ENCODE results near the gene TMEM179.
"Not testable (repeated sequence)": the region's sequence is repeated elsewhere in the genome, so short reads cannot be mapped to it uniquely, and the experiment has no call there.

Gene TMEM179

GRCh38 chr14:104584557-104584956 is 20.0 kb downstream of the TMEM179 start:
- CTCF ChIA-PET, result no interaction called here
- no peak overlapping the region for H3K4me3 ChIP-seq (ENCODE audit: low read depth, low read length)
- POLR2A ChIA-PET, result no interaction called here
- no peak for DNase-seq (ENCODE audit: low read depth, low spot score)
- no peak for TF ChIP-seq CTCF (IDR thresholded peaks at IDR 0.05; ENCODE audit: insufficient read depth, low read length, missing control alignments)

GRCh38 chr14:104583424-104584306 is 20.9 kb downstream of the TMEM179 start:
- CTCF ChIA-PET, result no interaction called here
- POLR2A ChIA-PET, result no interaction called here
- H3K4me3 ChIP-seq (ENCODE audit: low read depth, low read length), result no peak overlapping the region
- no peak for DNase-seq (ENCODE audit: low read depth, low spot score)
- no peak for TF ChIP-seq CTCF (IDR thresholded peaks at IDR 0.05; ENCODE audit: insufficient read depth, low read length, missing control alignments)

GRCh38 chr14:104582662-104583061 is 21.9 kb downstream of the TMEM179 start:
- H3K4me3 ChIP-seq (ENCODE audit: low read depth, low read length), result no peak overlapping the region
- ChIA-PET POLR2A (no interaction called here), CTCF (interaction anchor here (1.6 kb wide), 1 partner anchor 18 kb away, joined by 8 read pairs; no protein-coding TSS in a partner anchor)
- TF ChIP-seq CTCF (IDR thresholded peaks at IDR 0.05; ENCODE audit: insufficient read depth, low read length, missing control alignments), result no peak
- DNase-seq (ENCODE audit: low read depth, low spot score), result no peak

- DNase-seq (ENCODE audit: low read depth, low spot score), result no peak
- H3K4me3 ChIP-seq (ENCODE audit: low read depth, low read length), result no peak overlapping the region
- TF ChIP-seq CTCF (IDR thresholded peaks at IDR 0.05; ENCODE audit: insufficient read depth, low read length, missing control alignments), result no peak
- ChIA-PET CTCF (interaction anchor here (1.6 kb wide), 1 partner anchor 18 kb away, joined by 8 read pairs; no protein-coding TSS in a partner anchor), POLR2A (no interaction called here)
Observed at GRCh38 chr14:104582005-104582404, 22.6 kb downstream of the TMEM179 start.

GRCh38 chr14:104581521-104581920 is 23.1 kb downstream of the TMEM179 start:
- no peak for DNase-seq (ENCODE audit: low read depth, low spot score)
- TF ChIP-seq CTCF (IDR thresholded peaks at IDR 0.05; ENCODE audit: insufficient read depth, low read length, missing control alignments), result no peak
- ChIA-PET POLR2A (no interaction called here), CTCF (interaction anchor here (1.6 kb wide), 1 partner anchor 17 kb away, joined by 8 read pairs; no protein-coding TSS in a partner anchor)
- no peak overlapping the region for H3K4me3 ChIP-seq (ENCODE audit: low read depth, low read length)

GRCh38 chr14:104580961-104581360 is 23.6 kb downstream of the TMEM179 start:
- DNase-seq (ENCODE audit: low read depth, low spot score), result no peak
- POLR2A ChIA-PET, result no interaction called here
- no peak overlapping the region for H3K4me3 ChIP-seq (ENCODE audit: low read depth, low read length)
- CTCF ChIA-PET, result no interaction called here
- TF ChIP-seq CTCF (IDR thresholded peaks at IDR 0.05; ENCODE audit: insufficient read depth, low read length, missing control alignments), result no peak

GRCh38 chr14:104579939-104580338 is 24.6 kb downstream of the TMEM179 start:
- DNase-seq (ENCODE audit: low read depth, low spot score); H3K4me3 ChIP-seq (ENCODE audit: low read depth, low read length); POLR2A ChIA-PET; CTCF ChIA-PET: not testable (repeated sequence)

Data from AG04449 (cell line).